ENCODE data around the gene FANCL.
"Not testable (repeated sequence)": the region's sequence is repeated elsewhere in the genome, so short reads cannot be mapped to it uniquely, and the experiment has no call there.

FANCL gene

DNA sequence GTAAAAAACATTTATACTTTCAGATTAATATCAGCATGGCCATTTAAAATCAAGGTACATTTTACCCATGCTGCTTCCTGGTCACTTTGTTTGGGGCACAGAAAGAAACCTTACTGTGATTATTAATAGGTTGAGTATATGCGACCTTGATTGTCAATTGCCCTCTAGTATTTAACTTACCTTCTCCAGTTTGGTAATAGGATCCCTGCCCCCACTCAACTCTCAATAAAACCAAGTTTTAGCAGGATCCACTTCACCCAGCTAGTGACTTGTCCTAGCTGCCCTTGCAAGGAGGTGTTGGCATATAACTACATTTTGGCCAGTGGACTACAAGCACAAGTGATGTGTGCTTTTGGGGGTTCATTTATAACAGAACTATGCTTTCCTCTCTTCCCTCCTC is 34.3 kb downstream of the FANCL start:
- DNase-seq (ENCODE audit: low read depth in 1 of 2, low spot score in 1 of 2), result no peak

DNA sequence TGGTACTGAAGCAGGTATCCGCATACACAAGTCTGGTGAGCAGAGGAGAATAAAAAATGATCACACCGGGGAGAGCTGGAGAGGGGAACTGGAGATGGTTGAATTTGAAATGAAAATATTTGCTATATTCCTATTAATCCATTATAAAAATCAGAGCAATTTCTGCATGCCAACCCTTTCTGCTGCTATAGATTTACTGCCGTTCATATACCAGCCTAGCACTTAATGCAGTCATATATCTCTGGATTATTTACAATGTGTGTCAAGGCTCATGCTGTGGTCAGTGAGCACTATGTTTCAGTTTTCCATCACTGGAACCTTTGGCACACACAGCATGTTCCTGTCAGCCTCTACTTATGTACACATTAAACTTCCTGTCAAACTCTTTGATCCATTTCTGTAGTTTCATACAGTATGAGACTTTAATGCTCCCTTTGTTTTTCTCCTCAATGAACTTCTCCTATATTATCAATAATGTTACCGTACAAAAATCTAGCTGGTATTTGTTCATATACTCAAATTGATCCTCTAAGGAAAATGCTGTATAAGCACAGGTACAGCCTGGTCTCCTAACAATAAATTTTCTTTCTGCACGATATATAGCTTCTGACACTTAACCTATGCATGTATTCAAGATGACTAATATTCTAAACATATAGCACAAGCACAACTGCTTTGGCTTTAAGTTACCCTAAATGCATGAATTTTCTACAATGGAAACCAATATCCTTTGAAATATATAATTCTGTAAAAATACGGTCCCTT is 36.7 kb downstream of the FANCL start:
- no peak for DNase-seq (ENCODE audit: low read depth in 1 of 2, low spot score in 1 of 2)

DNA sequence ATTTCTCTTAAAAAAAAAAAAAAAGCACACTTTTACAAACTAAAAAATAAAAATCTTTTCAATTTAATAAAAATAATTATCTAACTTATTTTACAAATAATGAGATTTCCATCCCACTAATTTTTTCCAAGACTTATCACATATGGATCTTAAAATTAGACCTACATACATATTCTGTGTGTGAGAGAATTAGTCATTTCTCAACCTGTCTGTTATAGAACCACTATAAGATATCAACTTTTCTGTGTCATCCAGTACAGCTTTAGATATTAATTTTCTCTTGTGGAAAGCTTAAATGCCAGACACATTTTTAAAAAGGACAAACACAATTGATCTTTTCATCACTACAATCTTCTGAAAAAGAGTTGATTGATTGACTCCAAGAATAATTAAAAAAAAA is 38.1 kb downstream of the FANCL start:
- DNase-seq (ENCODE audit: low read depth in 1 of 2, low spot score in 1 of 2), result no peak

DNA sequence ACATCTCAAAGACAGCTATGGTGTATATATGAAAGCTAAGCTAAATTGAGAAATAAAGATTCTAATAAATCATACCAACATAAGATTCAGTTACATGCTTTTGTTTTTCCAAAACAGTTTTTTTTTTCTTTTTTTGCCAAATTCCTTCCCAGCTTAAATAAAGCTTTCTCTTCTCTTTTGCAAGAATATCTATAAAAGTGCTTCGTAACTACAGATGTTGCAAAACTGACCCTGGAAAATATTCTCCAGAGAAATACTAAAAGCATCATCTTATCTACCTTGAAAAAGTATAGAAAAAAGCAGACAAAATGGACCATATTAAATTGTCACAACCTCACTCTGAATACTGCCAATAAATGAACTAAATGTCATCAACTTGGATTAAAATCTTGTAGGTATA is 38.7 kb downstream of the FANCL start:
- DNase-seq (ENCODE audit: low read depth in 1 of 2, low spot score in 1 of 2), result no peak

DNA sequence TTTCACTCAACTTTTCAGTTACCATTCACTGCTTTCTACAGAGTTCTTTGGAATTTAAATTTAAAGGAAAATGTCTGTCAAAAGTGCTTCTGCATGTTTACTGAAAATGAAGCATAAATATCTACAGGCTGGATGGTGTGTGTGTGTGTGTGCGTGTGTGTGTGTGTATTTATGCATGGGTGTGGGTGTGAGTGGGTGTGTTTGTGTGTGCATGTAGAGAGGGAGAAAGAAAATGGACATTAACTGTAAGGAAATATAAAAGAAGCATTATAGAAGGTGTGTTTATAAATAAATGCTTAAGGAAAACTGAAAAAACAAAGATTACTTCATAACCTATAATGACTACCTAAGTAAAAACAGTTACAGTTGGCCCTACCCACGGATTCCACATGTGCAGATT is 43.2 kb downstream of the FANCL start:
- DNase-seq (ENCODE audit: low read depth in 1 of 2, low spot score in 1 of 2), result no peak

DNA sequence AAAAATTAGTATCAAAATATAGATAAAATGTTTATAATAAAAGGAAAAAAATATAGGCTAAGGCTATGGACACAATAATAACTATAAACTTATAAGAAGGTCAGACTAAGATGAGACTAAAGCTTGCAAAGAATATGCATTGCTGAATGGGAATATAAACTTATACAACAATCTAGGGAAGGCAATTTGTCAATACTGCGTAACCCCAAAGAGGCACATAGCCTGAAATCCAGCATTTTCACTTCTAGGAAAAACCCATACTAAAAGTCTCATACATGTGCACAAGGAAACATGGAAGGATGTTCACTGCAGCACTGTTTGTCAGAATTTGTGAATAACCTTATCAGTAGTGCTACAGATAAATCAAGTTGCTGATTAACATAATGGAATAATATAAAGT is 45.5 kb downstream of the FANCL start:
- no peak for DNase-seq (ENCODE audit: low read depth in 1 of 2, low spot score in 1 of 2)

DNA sequence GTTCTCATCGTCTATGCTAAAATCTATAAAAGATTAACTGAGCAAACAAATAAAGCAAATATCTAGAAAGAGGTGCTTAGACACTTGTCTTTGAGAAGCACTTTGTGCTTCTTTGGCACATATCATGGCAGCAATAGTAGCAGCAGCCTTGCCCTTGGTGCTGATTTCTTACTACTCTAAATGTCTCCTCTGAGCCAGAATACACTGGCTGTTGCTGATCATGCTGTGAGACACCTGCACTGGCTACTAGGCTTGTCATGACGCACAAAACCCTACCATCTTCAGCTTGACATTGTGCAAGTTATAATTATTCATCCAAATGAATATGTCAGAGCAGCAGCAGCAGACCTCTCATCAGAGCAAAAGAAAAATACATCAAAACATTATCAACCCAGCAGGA is 46.7 kb downstream of the FANCL start:
- no peak for DNase-seq (ENCODE audit: low read depth in 1 of 2, low spot score in 1 of 2)

DNA sequence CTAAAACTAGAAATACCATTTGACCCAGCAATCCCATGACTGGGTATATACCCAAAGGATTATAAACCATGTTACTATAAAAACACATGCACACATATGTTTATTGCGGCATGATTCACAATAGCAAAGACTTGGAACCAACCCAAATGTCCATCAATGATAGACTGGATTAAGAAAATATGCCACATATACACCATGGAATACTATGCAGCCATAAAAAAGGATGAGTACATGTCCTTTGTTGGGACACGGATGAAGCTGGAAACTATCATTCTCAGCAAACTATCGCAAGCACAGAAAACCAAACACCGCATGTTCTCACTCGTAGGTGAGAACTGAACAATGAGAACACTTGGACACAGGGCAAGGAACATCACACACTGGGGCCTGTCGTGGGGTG is 54.1 kb downstream of the FANCL start:
- DNase-seq (ENCODE audit: low read depth in 1 of 2, low spot score in 1 of 2), result not testable (repeated sequence)

DNA sequence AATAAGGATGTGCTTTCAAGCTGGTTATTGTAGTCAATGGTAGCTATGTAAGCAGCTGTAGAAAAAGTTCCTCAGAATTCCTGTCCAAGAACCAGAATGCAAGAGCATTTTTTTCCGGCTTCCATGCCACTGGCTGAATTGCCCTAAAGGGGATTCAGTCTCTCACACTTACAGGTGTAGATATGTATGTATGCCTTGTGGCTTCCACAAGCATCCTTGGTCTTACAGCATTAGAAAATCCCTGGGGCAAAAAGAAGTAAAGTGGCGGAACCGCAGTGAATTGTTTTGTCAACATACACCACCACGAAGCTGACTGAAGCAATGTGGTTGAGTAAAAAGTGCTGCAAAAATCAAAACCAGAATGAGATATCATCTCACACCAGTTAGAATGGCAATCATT is 54.6 kb downstream of the FANCL start:
- no peak for DNase-seq (ENCODE audit: low read depth in 1 of 2, low spot score in 1 of 2)

DNA sequence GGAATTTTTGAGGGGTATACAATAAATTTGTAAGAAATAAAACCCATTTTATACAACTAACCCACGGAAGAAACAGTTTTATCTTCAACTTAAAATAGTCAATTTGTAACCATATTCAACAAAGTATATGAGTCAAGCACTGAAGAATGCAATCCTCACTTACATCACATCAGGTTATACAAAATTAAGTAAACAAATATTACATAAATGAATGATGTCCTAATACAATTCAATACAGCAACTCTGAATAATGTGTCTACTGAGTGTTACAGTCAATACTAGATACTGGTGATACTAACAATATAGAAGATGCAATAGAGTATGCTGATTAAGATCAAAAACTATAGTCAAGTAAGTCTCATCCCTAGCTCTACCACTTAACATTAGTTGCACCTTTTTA is 58.6 kb downstream of the FANCL start:
- DNase-seq (ENCODE audit: low read depth in 1 of 2, low spot score in 1 of 2), result no peak

DNA sequence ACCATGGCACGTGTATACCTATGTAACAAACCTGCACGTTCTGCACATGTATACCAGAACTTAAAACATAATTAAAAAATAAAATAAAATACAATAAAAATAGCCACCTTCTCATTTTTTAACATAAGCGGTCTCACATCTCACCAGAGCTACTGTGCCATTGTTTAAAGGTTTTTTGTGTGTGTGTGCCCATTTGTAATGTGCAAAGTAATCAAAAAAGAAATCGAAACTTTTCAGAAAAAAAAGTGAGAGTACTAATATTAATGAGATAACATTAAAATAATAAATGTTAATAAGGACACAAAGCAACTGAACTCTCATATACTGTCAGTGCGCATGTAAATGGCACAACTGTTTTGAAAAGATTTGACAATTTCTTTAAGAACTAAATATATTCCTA is 60.5 kb downstream of the FANCL start:
- no peak for DNase-seq (ENCODE audit: low read depth in 1 of 2, low spot score in 1 of 2)

DNA sequence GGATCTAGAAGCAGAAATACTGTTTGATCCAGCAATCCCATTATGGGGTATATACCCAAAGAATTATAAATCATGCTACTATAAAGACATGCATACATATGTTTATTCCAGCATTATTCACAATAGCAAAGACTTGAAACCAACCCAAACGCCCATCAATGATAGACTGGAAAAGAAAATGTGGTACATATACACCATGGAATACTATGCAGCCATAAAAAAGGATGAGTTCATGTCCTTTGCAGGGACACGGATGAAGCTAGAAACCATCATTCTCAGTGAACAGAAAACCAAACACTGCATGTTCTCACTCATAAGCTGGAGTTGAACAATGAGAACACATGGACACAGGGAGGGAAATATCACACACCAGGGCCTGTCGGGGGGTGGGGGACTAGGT is 61.0 kb downstream of the FANCL start:
- not testable (repeated sequence) for DNase-seq (ENCODE audit: low read depth in 1 of 2, low spot score in 1 of 2)

DNA sequence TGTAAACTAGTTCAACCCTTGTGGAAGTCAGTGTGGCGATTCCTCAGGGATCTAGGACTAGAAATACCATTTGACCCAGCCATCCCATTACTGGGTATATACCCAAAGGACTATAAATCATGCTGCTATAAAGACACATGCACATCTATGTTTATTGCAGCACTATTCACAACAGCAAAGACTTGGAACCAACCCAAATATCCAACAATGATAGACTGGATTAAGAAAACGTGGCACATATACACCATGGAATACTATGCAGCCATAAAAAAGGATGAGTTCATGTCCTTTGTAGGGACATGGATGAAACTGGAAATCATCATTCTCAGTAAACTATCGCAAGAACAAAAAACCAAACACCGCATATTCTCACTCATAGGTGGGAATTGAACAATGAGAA is 63.9 kb downstream of the FANCL start:
- not testable (repeated sequence) for DNase-seq (ENCODE audit: low read depth in 1 of 2, low spot score in 1 of 2)

DNA sequence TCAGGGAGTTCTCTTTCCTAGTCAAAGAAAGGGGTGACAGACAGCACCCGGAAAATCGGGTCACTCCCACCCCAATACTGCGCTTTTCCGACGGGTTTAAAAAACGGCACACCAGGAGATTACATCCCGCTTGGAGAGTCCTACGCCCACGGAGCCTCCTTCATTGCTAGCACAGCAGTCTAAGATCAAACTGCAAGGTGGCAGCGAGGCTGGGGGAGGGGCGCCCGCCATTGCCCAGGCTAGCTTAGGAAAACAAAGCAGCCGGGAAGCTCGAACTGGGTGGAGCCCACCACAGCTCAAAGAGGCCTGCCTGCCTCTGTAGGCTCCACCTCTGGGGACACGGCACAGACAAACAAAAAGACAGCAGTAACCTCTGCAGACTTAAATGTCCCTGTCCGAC is 69.3 kb downstream of the FANCL start:
- not testable (repeated sequence) for DNase-seq (ENCODE audit: low read depth in 1 of 2, low spot score in 1 of 2)

DNA sequence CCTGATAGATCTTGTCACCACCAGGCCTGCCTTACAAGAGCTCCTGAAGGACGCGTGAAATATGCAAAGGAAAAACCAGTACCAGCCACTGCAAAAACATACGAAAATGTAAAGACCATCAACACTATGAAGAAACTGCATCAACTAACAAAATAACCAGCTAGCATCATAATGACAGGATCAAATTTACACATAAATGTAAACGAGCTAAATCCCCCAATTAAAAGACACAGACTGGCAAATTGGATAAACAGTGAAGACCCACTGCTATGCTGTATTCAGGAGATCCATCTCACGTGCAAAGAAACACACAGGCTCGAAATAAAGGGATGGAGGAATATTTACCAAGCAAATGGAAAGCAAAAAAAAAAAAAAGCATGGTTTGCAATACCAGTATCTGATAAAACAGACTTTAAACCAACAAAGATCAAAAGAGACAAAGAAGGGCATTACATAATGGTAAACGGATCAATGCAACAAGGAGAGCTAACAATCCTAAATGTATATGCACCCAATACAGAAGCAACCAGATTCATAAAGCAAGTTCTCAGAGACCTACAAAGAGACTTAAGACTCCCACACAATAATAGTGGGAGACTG is 70.7 kb downstream of the FANCL start:
- not testable (repeated sequence) for DNase-seq (ENCODE audit: low read depth in 1 of 2, low spot score in 1 of 2)

DNA sequence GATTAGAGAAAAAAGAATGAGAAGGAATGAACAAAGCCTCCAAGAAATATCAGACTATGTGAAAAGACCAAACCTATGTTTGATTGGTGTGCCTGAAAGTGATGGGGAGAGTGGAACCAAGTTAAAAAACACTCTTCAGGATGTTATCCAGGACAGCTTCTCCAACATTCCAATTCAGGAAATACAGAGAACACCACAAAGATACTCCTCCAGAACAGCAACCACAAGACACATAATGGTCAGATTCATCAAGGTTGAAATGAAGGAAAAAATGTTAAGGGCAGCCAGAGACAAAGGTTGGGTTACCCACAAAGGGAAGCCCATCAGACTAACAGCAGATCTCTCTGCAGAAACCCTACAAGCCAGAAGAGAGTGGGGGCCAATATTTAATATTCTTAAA is 71.3 kb downstream of the FANCL start:
- DNase-seq (ENCODE audit: low read depth in 1 of 2, low spot score in 1 of 2), result not testable (repeated sequence)

DNA sequence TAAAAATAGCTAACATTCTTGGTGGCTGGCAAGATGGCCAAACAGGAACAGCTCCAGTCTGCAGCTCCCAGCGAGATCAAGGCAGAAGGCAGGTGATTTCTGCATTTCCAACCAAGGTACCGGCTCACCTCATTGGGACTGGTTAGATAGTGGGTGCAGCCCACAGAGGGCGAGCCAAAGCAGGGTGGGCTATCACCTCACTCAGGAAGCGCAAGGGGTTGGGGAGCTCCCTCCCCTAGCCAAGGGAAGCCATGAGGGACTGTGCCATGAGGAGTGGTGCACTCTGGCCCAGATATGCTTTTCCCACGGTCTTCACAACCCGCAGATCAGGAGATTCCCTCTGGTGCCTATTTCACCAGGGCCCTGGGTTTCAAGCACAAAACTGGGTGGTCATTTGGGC is 73.0 kb downstream of the FANCL start:
- DNase-seq (ENCODE audit: low read depth in 1 of 2, low spot score in 1 of 2), result not testable (repeated sequence)

DNA sequence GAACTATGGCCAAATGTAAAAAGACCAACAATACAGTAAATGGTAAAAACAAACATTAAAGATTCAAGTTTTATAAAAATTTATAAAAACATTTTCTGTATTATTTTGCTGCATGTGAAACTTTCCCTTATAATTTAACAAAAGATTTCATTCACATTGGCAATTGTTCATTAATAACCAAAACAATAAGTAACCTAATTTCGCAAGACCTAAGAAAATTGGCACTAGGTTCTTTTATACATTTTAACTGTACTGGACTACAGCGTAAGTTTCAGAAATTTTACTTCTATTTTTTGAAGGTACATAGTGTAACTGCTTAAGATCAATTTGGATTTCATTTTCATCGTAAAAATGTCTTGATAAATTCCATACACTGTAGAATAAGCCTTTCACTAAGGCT is 77.2 kb downstream of the FANCL start:
- no peak for DNase-seq (ENCODE audit: low read depth in 1 of 2, low spot score in 1 of 2)

DNA sequence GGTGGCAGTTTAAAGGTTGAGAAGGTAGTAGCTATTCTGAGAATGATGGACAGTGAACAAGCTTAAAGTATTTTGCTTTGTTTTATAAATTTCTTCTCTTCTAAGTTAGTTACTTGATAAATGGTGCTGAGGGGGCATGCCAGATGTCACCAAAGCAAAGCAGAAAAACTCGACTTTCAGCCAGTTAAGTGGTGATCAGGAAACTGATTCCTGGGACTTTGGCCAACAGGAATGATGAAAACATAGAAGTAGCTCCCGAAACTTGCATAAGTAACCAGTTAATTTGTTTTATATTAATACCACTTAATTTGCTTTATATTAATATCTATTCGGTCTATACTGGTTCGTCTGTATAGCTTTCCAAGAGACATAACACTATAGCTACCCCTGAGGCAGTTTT is 82.6 kb downstream of the FANCL start:
- DNase-seq (ENCODE audit: low read depth in 1 of 2, low spot score in 1 of 2), result no peak

DNA sequence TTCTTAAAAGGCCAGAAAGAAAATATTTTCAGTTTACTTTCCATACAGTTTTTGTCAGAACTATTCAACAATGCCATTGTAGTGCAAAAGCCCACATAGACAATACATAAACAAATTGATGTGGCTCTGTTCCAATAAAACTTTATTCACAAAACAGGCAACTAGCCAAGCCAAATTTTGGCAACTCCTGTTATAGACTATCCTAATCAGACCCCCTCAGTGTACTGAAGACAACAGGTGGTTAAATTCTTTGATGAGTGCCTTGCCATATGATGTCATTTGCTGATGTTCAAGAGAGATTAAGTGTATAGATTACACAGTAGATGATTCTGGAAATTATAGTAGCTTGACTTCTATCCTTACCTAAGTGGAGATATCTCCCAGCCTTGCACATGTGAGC is 83.4 kb downstream of the FANCL start:
- no peak for DNase-seq (ENCODE audit: low read depth in 1 of 2, low spot score in 1 of 2)

DNA sequence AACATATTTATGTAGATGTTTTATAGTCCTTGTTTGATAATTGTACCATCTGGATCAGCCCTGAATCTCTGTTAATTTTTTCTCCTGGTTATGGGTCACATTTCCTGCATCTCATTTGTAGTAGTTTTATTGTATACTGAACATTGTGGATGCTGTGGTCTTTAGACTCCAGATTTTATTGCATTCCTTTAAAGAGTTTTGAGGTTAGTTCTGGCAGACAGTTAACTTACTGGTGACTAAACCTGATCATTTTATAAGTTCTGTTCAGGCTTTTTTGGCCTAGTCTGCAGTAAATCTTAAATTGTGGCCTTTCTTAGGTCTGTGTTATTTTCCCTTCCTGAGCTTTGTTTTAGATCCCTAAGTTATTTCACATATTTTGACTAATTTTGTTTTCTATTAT is 84.3 kb downstream of the FANCL start:
- no peak for DNase-seq (ENCODE audit: low read depth in 1 of 2, low spot score in 1 of 2)

DNA sequence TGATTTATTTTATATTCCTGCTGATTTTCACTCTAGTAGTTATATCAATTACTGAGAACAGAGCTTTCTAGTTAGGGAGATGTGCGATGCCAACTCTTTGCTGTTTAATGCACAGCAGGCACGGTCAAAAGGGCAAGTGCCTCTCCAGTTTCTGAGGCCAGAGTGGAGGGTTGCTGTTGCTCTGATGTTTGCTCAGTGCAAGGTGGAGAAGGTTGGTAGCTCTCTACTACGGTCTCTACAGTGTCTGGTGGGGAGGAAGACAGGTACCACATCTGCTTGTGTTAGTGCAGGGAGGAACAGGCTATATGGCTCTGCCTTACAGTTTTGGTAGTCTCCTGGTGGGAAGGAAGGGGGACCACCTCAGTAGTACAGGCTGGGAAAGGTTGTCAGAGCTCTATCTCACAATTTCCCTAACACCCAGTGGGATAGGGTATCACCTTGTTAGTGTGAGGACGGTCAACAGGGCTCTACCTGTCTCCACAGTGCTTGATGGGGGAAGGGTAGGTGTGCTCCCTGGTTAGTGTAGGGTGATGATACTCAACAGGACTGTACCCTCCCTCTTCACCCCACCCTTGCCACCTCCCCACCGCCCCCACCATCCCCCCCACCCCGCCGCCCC is 85.9 kb downstream of the FANCL start:
- DNase-seq (ENCODE audit: low read depth in 1 of 2, low spot score in 1 of 2), result no peak

DNA sequence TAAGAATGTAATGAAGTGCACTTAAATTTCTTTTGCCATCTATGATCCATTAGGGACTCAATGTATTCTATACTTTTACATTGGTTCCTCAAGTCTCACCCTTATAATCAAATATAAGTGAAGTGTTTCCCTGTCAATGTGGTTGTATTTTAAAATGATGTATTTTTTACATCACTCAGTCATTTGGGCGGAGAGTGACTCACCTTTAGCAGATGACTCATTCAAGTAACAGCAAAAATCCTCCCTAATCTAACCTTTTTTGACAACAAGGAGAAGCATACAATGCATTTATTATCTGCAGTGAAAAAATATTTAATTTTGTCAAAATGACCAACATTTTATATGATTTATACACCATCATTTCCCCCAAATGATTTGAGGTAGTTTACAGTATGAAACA is 94.4 kb downstream of the FANCL start:
- no peak for DNase-seq (ENCODE audit: low read depth in 1 of 2, low spot score in 1 of 2)

Data from activated CD4-positive, alpha-beta T cell treated with anti-CD3 and anti-CD28 coated beads, Interleukin-2, amount 50 U/mL, for 24 hours (primary cell).